Regular cardiac myocyte (primary cell): ENCODE results near the gene SLCO4C1. TPM values are rescaled to one million over a fixed set of nuclear protein-coding genes. Genes with fewer than 3 reads are reported as not detected.

Experiments
- total RNA-seq: library from RNA; depleted of rRNA; stranded (reverse); fragments of >200 nt; gene quantifications from 2 replicates; pipeline ENCODE4 v1.2.3, GENCODE V29; 2014

Gene SLCO4C1, protein sequence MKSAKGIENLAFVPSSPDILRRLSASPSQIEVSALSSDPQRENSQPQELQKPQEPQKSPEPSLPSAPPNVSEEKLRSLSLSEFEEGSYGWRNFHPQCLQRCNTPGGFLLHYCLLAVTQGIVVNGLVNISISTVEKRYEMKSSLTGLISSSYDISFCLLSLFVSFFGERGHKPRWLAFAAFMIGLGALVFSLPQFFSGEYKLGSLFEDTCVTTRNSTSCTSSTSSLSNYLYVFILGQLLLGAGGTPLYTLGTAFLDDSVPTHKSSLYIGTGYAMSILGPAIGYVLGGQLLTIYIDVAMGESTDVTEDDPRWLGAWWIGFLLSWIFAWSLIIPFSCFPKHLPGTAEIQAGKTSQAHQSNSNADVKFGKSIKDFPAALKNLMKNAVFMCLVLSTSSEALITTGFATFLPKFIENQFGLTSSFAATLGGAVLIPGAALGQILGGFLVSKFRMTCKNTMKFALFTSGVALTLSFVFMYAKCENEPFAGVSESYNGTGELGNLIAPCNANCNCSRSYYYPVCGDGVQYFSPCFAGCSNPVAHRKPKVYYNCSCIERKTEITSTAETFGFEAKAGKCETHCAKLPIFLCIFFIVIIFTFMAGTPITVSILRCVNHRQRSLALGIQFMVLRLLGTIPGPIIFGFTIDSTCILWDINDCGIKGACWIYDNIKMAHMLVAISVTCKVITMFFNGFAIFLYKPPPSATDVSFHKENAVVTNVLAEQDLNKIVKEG
- under 0.01 TPM in 2 replicates for total RNA-seq

GRCh38 chr5:102296178-102296817 is at the start of gene SLCO4C1:
SLCO4C1 (minus strand) TSS chr5:102296284; CDS start chr5:102296262, 22 bp downstream.

Other genes with a start within 250 kb of the SLCO4C1 start
- gene SLCO6A1, start 202.7 kb upstream of the SLCO4C1 start, total RNA-seq: not detected in 2 replicates